Activated CD4-positive, alpha-beta T cell treated with anti-CD3 and anti-CD28 coated beads for 36 hours (primary cell): ENCODE data around the gene CHAC1. TPM values are rescaled to one million over a fixed set of nuclear protein-coding genes. Genes with fewer than 3 reads are reported as not detected.

Experiments
- total RNA-seq, 2 experiments: library from RNA; stranded (reverse); gene quantifications; one replicate each; pipeline ENCODE4 v1.2.3, GENCODE V29; 2021

Gene CHAC1
- total RNA-seq, 2 experiments from 2014 or later = 31.1 to 32.2 TPM

Other genes with a start within 250 kb of the CHAC1 start
- gene RMDN3, start 198.2 kb upstream of the CHAC1 start, total RNA-seq = 10 to 100 TPM; 12.3 to 18.8 TPM
- gene GCHFR, start 189.4 kb upstream of the CHAC1 start, total RNA-seq = 10 to 100 TPM; 32.8 to 41.1 TPM
- gene C15orf62, start 183.5 kb upstream of the CHAC1 start, total RNA-seq = under 1 TPM; 0.58 to 0.80 TPM
- 10 to 100 TPM; 27.5 to 33.7 TPM for gene ZFYVE19, start 146.4 kb upstream of the CHAC1 start, total RNA-seq
- 10 to 100 TPM; 41.5 to 43.6 TPM for gene DNAJC17, start 146.0 kb upstream of the CHAC1 start, total RNA-seq
- gene PPP1R14D, start 124.8 kb upstream of the CHAC1 start, total RNA-seq = not detected
- gene SPINT1, start 109.4 kb upstream of the CHAC1 start, total RNA-seq = 1 to 10 TPM; 8.5 to 8.9 TPM
- under 1 TPM; 0.25 to 0.41 TPM for gene RHOV, start 79.2 kb upstream of the CHAC1 start, total RNA-seq
- 1 to 10 TPM; 6.2 TPM for gene VPS18, start 59.0 kb upstream of the CHAC1 start, total RNA-seq
- under 1 TPM; 0.18 to 0.30 TPM for gene DLL4, start 24.1 kb upstream of the CHAC1 start, total RNA-seq
- gene INO80, start 162.8 kb downstream of the CHAC1 start, total RNA-seq = 10 to 100 TPM; 22.2 to 25.1 TPM